Adrenal gland (tissue), 12 donors: ENCODE results near the gene CORT. TPM values are rescaled to one million over a fixed set of nuclear protein-coding genes. Genes with fewer than 3 reads are reported as not detected.

Source experiments
- DNase-seq, 7 donors: peaks; one replicate each; pipeline ENCODE4 v3.0.0-alpha.2; 2019 to 2020
- H3K27ac ChIP-seq, 5 donors: fragments of 200-600 bp; sonication (generic) in 4 of 5; 1 replicate in 3 of 5; 2 replicates in 2 of 5; pipeline versions ENCODE4 v1.5.1 to v1.8.0; 2016 to 2020; ENCODE audit warnings: mild to moderate bottlenecking in 1 of 5
- H3K27me3 ChIP-seq: fragments of 200-600 bp; 2 replicates; pipeline ENCODE4 v1.8.0; 2021
- H3K36me3 ChIP-seq, 2 donors: fragments of 200-600 bp; replicated peaks in 1 of 2; 1 replicate in 1 of 2; 2 replicates in 1 of 2; pipeline versions ENCODE4 v1.5.1 to v1.8.0; 2018 to 2022
- H3K4me1 ChIP-seq, 2 donors: fragments of 200-600 bp; replicated peaks in 1 of 2; 1 replicate in 1 of 2; 2 replicates in 1 of 2; pipeline versions ENCODE4 v1.5.1 to v1.8.0; 2018 to 2021
- H3K4me3 ChIP-seq, 4 donors: fragments of 200-600 bp; sonication (generic) in 3 of 4; one replicate each; pipeline ENCODE4 v1.5.1; 2016 to 2018
- H3K9me3 ChIP-seq, 3 donors: fragments of 200-600 bp; sonication (generic) in 1 of 3; replicated peaks in 1 of 3; 1 replicate in 2 of 3; 2 replicates in 1 of 3; pipeline versions ENCODE4 v1.5.1 to v1.8.0; 2016 to 2021
- CTCF ChIP-seq, 6 experiments: fragments of 450-650 bp in 4 of 6; fragments of 200-600 bp in 2 of 6; sonication (generic) in 1 of 6; IDR thresholded peaks; 1 replicate in 5 of 6; 2 replicates in 1 of 6; pipeline versions ENCODE4 v1.5.1 to v1.8.0; 2016 to 2021; ENCODE audit warnings: antibody characterized with exemption in 6 of 6, mild to moderate bottlenecking in 2 of 6, moderate library complexity in 1 of 6
- POLR2A ChIP-seq, 2 donors: fragments of 450-650 bp; IDR thresholded peaks; one replicate each; pipeline ENCODE4 v1.6.1; 2017; ENCODE audit warnings: antibody characterized with exemption in 2 of 2, mild to moderate bottlenecking in 2 of 2, moderate library complexity in 1 of 2
- WGBS, 4 donors: extraction: QIAGEN DNeasy Blood & Tissue Kit in 2 of 4; methylation state at CpG; one replicate each; pipeline versions ENCODE4 v1.1.5 to v1.1.7; 2013 to 2017; 5-methylcytosine and 5-hydroxymethylcytosine counted together
- intact Hi-C, 2 donors: fragments of 100-400 bp; cut with DNase I; formaldehyde crosslinking; loops; one replicate each; pipeline versions ENCODE4 v1.14.1 to v1.15.0; 2022 to 2023
- polyA plus RNA-seq, 3 donors: library from polyadenylated mRNA; stranded (reverse); fragments of 200-250 nt in 2 of 3; fragments of 350-450 nt in 1 of 3; fragmentation: Illumina TruSeq in 1 of 3; extraction: RNeasy Lipid Tissue Mini Kit (QIAGEN cat#74804) in 1 of 3; gene quantifications; one replicate each; pipeline ENCODE4 v1.2.3, GENCODE V29; 2013 to 2014
- total RNA-seq, 9 donors: library from RNA; depleted of rRNA in 4 of 9; stranded (reverse); fragments of >200 nt in 4 of 9; fragments of 120-200 nt in 1 of 9; fragmentation: NEBNext Ultra II Directional in 1 of 9; extraction: Animal tissue kit (Norgen Biotek cat#: 25700) in 1 of 9; gene quantifications; one replicate each; pipeline versions ENCODE4 v1.1.0 to v1.2.4, GENCODE V29; 2013 to 2023
- donor health status: healthy with polysubstance abuse.
- donor health status: Bipolar disorder and iron deficiency.
- donor health status: DM: yes; HTN: yes; CAD: no.
- donor health status: DM: no; HTN: no; CAD: no.
- donor health status: DM: no; HTN: no; CAD: no.
- donor health status: DM: yes; HTN: yes; CAD: no.

The CORT gene
- total and polyA plus RNA-seq, 12 donors: 0.44 to 1.4 (median 0.51) TPM; not detected in 6

GRCh38 chr1:10432910-10433700, 16.7 kb upstream of the CORT start:
- H3K27me3 ChIP-seq: no peaks in the 10 kb centered on the region
- TF ChIP-seq CTCF (IDR thresholded peaks at IDR 0.05) (no peak), POLR2A (IDR thresholded peaks at IDR 0.05) (no peak)
- H3K4me1 ChIP-seq: peaks cover 9 to 16% of the 10 kb centered on the region in 2 donors
- intact Hi-C loops: loop anchor here (5.0 kb wide), 1 partner anchor 59 kb away; no protein-coding TSS in a partner anchor
- 77 to 85% (median 81%) methylated on average over 14 of the region's 14 CpGs for WGBS, 4 donors
- H3K27ac ChIP-seq: no peak overlapping the region
- no peak for DNase-seq
- no peaks in the 10 kb centered on the region for H3K36me3 ChIP-seq
- H3K4me3 ChIP-seq: no peak overlapping the region
- no peaks in the 10 kb centered on the region for H3K9me3 ChIP-seq

- Histone ChIP-seq H3K4me3 (no peak overlapping the region), H3K9me3 (no peaks in the 10 kb centered on the region), H3K27me3 (no peaks in the 10 kb centered on the region), H3K27ac (no peak overlapping the region), H3K4me1 (peaks cover 9 to 14% of the 10 kb centered on the region in 2 donors), H3K36me3 (no peaks in the 10 kb centered on the region)
- 88 to 90% (median 90%) methylated on average over 11 of the region's 11 CpGs for WGBS, 4 donors
- TF ChIP-seq CTCF (IDR thresholded peaks at IDR 0.05) (no peak), POLR2A (IDR thresholded peaks at IDR 0.05) (no peak)
- intact Hi-C loops: loop anchor here (5.0 kb wide), 1 partner anchor 59 kb away; no protein-coding TSS in a partner anchor
- DNase-seq: no peak
Observed at GRCh38 chr1:10433790-10434189, 16.0 kb upstream of the CORT start.

- no peaks in the 10 kb centered on the region for H3K9me3 ChIP-seq
- WGBS, 4 donors: 91 to 96% (median 94%) methylated on average over 5 of the region's 5 CpGs
- DNase-seq: no peak
- intact Hi-C loops: loop anchor here (5.0 kb wide), 1 partner anchor 58 kb away; no protein-coding TSS in a partner anchor
- no peaks in the 10 kb centered on the region for H3K27me3 ChIP-seq
- H3K27ac ChIP-seq: no peak overlapping the region
- no peaks in the 10 kb centered on the region for H3K36me3 ChIP-seq
- TF ChIP-seq POLR2A (IDR thresholded peaks at IDR 0.05): no peak
- no peak for TF ChIP-seq CTCF (IDR thresholded peaks at IDR 0.05)
- H3K4me1 ChIP-seq: peaks cover 9 to 14% of the 10 kb centered on the region in 2 donors
- H3K4me3 ChIP-seq: no peak overlapping the region
Observed at GRCh38 chr1:10434590-10434989, 15.2 kb upstream of the CORT start.

GRCh38 chr1:10437052-10437451, 12.8 kb upstream of the CORT start:
- Histone ChIP-seq H3K4me1 (no peaks in the 10 kb centered on the region), H3K27me3 (no peaks in the 10 kb centered on the region), H3K4me3 (no peak overlapping the region), H3K9me3 (no peaks in the 10 kb centered on the region), H3K36me3 (no peaks in the 10 kb centered on the region), H3K27ac (no peak overlapping the region)
- WGBS, 4 donors: 94 to 100% (median 96%) methylated on average over 1 of the region's 1 CpG
- intact Hi-C loops: no loop called here
- DNase-seq: no peak
- TF ChIP-seq CTCF (IDR thresholded peaks at IDR 0.05) (no peak), POLR2A (IDR thresholded peaks at IDR 0.05) (no peak)
